SK-N-SH treated with all-trans-retinoic acid at 6 μM for 48 hours (cell line): Measurements from ENCODE around the gene NOSIP.

Source experiments
- ARNTL ChIP-seq: fragments of 450-650 bp; formaldehyde crosslinking; IDR thresholded peaks from 2 replicates; pipeline ENCODE4 v1.5.0; 2020; ENCODE audit warnings: low read depth, mild to moderate bottlenecking, moderate library complexity, borderline replicate concordance
- BACH2 ChIP-seq: fragments of 250-450 bp; sonication (Bioruptor Pico); IDR thresholded peaks from 2 replicates; pipeline ENCODE4 v1.9.0; 2021; ENCODE audit warnings: mild to moderate bottlenecking, borderline replicate concordance
- PATZ1 ChIP-seq: fragments of 250-450 bp; sonication (Bioruptor Pico); IDR thresholded peaks from 2 replicates; pipeline ENCODE4 v1.8.0; 2020; ENCODE audit warnings: mild to moderate bottlenecking, moderate library complexity, borderline replicate concordance
- TF ChIP-seq, protein P1 (sequence below): fragments of 250-450 bp; sonication (Bioruptor Pico); IDR thresholded peaks from 2 replicates; pipeline ENCODE4 v1.5.1; 2020; ENCODE audit warnings: low read depth, mild to moderate bottlenecking, moderate library complexity

DNA sequence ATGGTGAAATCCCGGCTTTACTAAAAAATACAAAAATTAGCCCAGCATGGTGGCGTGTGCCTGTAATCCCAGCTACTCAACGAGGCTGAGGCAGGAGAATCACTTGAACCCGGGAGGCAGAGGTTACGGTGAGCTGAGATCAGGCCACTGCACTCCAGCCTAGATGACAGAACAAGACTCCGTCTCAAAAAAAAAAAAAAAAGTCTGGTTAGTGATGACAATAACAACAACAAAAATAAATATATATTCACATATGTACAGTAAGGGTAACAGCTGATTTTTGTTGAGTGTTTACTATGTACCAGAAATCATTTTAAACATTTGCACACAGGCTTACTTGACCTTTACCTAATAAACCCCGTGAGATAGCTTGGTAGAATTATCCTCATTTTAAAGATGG is 36.6 kb upstream of the NOSIP start:
- TF ChIP-seq, protein P1, sequence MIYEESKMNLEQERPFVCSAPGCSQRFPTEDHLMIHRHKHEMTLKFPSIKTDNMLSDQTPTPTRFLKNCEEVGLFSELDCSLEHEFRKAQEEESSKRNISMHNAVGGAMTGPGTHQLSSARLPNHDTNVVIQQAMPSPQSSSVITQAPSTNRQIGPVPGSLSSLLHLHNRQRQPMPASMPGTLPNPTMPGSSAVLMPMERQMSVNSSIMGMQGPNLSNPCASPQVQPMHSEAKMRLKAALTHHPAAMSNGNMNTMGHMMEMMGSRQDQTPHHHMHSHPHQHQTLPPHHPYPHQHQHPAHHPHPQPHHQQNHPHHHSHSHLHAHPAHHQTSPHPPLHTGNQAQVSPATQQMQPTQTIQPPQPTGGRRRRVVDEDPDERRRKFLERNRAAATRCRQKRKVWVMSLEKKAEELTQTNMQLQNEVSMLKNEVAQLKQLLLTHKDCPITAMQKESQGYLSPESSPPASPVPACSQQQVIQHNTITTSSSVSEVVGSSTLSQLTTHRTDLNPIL (CRISPR knock-in tag) = no peak
- TF ChIP-seq PATZ1 = no peak
- no peak for TF ChIP-seq BACH2 (CRISPR knock-in tag)
- TF ChIP-seq ARNTL (CRISPR knock-in tag) = no peak
